HCT116 (cell line): Measurements from ENCODE around the gene ANGPTL3. TPM values are rescaled to one million over a fixed set of nuclear protein-coding genes. Genes with fewer than 3 reads are reported as not detected.

ENCODE experiments used
- ATAC-seq: fragments of 200-7000 bp; cut with Tn5 transposase; 2 replicates; pipeline ENCODE4 v1.9.1; 2020; ENCODE audit warnings: mild to moderate bottlenecking, moderate library complexity
- BruUV-seq: library from RNA; stranded (reverse); fragments of 400-500 nt; replicated peaks from 2 replicates; lab custom pipeline; 2021; lab: Mats Ljungman, UMichigan
- CTCF ChIA-PET: fragments of 300-600 bp; sonication (Branson Sonifier 250); formaldehyde crosslinking; loops from one replicate; lab custom pipeline; 2021; ENCODE audit warnings: antibody characterized with exemption; lab: Charles Lee
- POLR2A ChIA-PET: fragments of 300-600, 350-600 bp; sonication (Branson Sonifier 250); formaldehyde crosslinking; loops from one replicate; lab custom pipeline; 2021; ENCODE audit warnings: antibody characterized with exemption; lab: Charles Lee
- RAD21 ChIA-PET, 2 experiments: fragments of 300-600 bp; sonication (Branson Sonifier 250); formaldehyde crosslinking; loops; one replicate each; lab custom pipeline; 2023; ENCODE audit warnings: low total read pairs in 2 of 2; ENCODE audit not compliant: uncharacterized antibody in 2 of 2, unreplicated experiment in 2 of 2, low non-redundant PET in 1 of 2; lab: Charles Lee
- DNase-seq: peaks from one replicate; pipeline ENCODE4 v3.0.0-alpha.2; 2010; ENCODE audit warnings: low read depth, low spot score
- H2AFZ ChIP-seq: fragments of 200-600 bp; shearing (Covaris generic), sonication (generic); 2 replicates; pipeline ENCODE4 v1.6.1; 2017; ENCODE audit warnings: low read depth, mixed run types, mixed read lengths, antibody characterized with exemption, low read length; ENCODE audit not compliant: poor library complexity, severe bottlenecking
- H3K27ac ChIP-seq: 2 replicates; pipeline ENCODE4 v1.5.1; 2012; ENCODE audit warnings: low read depth, low read length
- H3K27me3 ChIP-seq: fragments of 200-600 bp; sonication (generic); 2 replicates; pipeline ENCODE4 v1.6.1; 2016; ENCODE audit warnings: mixed run types, low read length, mixed read lengths; ENCODE audit not compliant: insufficient read depth
- H3K36me3 ChIP-seq, 2 experiments: fragments of 200-500 bp in 1 of 2; fragments of 200-600 bp in 1 of 2; sonication (Bioruptor generic) in 1 of 2; sonication (generic) in 1 of 2; 2 replicates each; pipeline versions ENCODE4 v1.5.1 to v1.6.1; 2014 to 2016; ENCODE audit warnings: low read length in 2 of 2, inconsistent platforms in 1 of 2, mixed read lengths in 1 of 2, mixed run types in 1 of 2; ENCODE audit not compliant: insufficient read depth in 2 of 2, control insufficient read depth in 1 of 2
- H3K4me1 ChIP-seq, 2 experiments: fragments of 200-600 bp in 1 of 2; sonication (generic) in 1 of 2; 2 replicates each; pipeline versions ENCODE4 v1.5.1 to v1.6.1; 2012 to 2017; ENCODE audit warnings: low read length in 2 of 2, inconsistent platforms in 1 of 2, mild to moderate bottlenecking in 1 of 2, mixed read lengths in 1 of 2, mixed run types in 1 of 2, moderate library complexity in 1 of 2; ENCODE audit not compliant: insufficient read depth in 2 of 2, control insufficient read depth in 1 of 2
- H3K4me2 ChIP-seq: fragments of 200-600 bp; sonication (generic); 2 replicates; pipeline ENCODE4 v1.6.1; 2017; ENCODE audit warnings: mixed run types, low read length, mixed read lengths
- H3K4me3 ChIP-seq, 2 experiments: fragments of 200-600 bp in 1 of 2; sonication (generic) in 1 of 2; replicated peaks in 1 of 2; 2 replicates each; pipeline ENCODE4 v1.5.1; 2011 to 2016; ENCODE audit warnings: low read length in 2 of 2, control low read depth in 1 of 2, low read depth in 1 of 2, mild to moderate bottlenecking in 1 of 2, mixed read lengths in 1 of 2, mixed run types in 1 of 2
- H3K79me2 ChIP-seq: fragments of 200-600 bp; sonication (generic); 2 replicates; pipeline ENCODE4 v1.6.1; 2017; ENCODE audit warnings: mild to moderate bottlenecking, mixed run types, low read length, moderate library complexity, mixed read lengths; ENCODE audit not compliant: insufficient read depth
- H3K9ac ChIP-seq: fragments of 200-600 bp; sonication (generic); 2 replicates; pipeline ENCODE4 v1.6.1; 2016; ENCODE audit warnings: low read length, mixed read lengths
- H3K9me2 ChIP-seq: fragments of 200-600 bp; sonication (generic), shearing (Covaris generic); 2 replicates; pipeline ENCODE4 v1.6.1; 2017; ENCODE audit warnings: mixed run types, mild to moderate bottlenecking, moderate library complexity; ENCODE audit not compliant: insufficient read depth
- H3K9me3 ChIP-seq, 2 experiments: fragments of 200-500 bp in 1 of 2; fragments of 200-600 bp in 1 of 2; sonication (Bioruptor generic) in 1 of 2; sonication (generic) in 1 of 2; 2 replicates each; pipeline ENCODE4 v1.6.1; 2014 to 2017; ENCODE audit warnings: low read length in 2 of 2, mixed read lengths in 2 of 2, inconsistent platforms in 1 of 2, low read depth in 1 of 2, mild to moderate bottlenecking in 1 of 2, mixed run types in 1 of 2, moderate library complexity in 1 of 2; ENCODE audit not compliant: control insufficient read depth in 1 of 2, insufficient read depth in 1 of 2
- H4K20me1 ChIP-seq: fragments of 200-600 bp; sonication (generic), shearing (Covaris generic); 2 replicates; pipeline ENCODE4 v1.6.1; 2017; ENCODE audit warnings: mixed run types, mild to moderate bottlenecking, moderate library complexity; ENCODE audit not compliant: insufficient read depth
- CBX3 ChIP-seq: IDR thresholded peaks from 2 replicates; pipeline ENCODE4 v1.6.1; 2012; ENCODE audit warnings: low read depth
- CEBPB ChIP-seq: IDR thresholded peaks from 2 replicates; pipeline ENCODE4 v1.6.1; 2012; ENCODE audit warnings: low read depth
- EGR1 ChIP-seq: IDR thresholded peaks from 2 replicates; pipeline ENCODE4 v1.6.1; 2012; ENCODE audit warnings: low read depth
- ELF1 ChIP-seq: IDR thresholded peaks from 2 replicates; pipeline ENCODE4 v1.6.1; 2012; ENCODE audit warnings: low read depth, borderline replicate concordance
- EZH2 ChIP-seq: fragments of 200-600 bp; sonication (generic); IDR thresholded peaks from 2 replicates; pipeline ENCODE4 v1.6.1; 2017; ENCODE audit warnings: antibody characterized with exemption, mixed run types
- FOSL1 ChIP-seq: IDR thresholded peaks from 2 replicates; pipeline ENCODE4 v1.6.1; 2012; ENCODE audit warnings: low read depth
- JUND ChIP-seq: IDR thresholded peaks from 2 replicates; pipeline ENCODE4 v1.6.1; 2012
- POLR2A ChIP-seq: IDR thresholded peaks from 2 replicates; pipeline ENCODE4 v1.7.0; 2011; ENCODE audit warnings: borderline replicate concordance; ENCODE audit not compliant: insufficient read depth, insufficient read length; ENCODE audit errors: extremely low read depth
- POLR2AphosphoS5 ChIP-seq: IDR thresholded peaks from 2 replicates; pipeline ENCODE4 v1.6.1; 2011; ENCODE audit warnings: mild to moderate bottlenecking, low read depth, low read length, moderate library complexity
- SIN3A ChIP-seq: IDR thresholded peaks from 2 replicates; pipeline ENCODE4 v1.6.1; 2012; ENCODE audit warnings: low read depth
- SRF ChIP-seq: IDR thresholded peaks from 2 replicates; pipeline ENCODE4 v1.6.1; 2012; ENCODE audit warnings: low read depth
- TCF7L2 ChIP-seq: IDR thresholded peaks from 2 replicates; pipeline ENCODE4 v1.7.0; 2011; ENCODE audit warnings: borderline replicate concordance, inconsistent platforms; ENCODE audit not compliant: insufficient read depth, insufficient read length; ENCODE audit errors: extremely low read depth
- YY1 ChIP-seq: IDR thresholded peaks from 2 replicates; pipeline ENCODE4 v1.6.1; 2011; ENCODE audit warnings: low read length, low read depth, moderate library complexity, mild to moderate bottlenecking; ENCODE audit not compliant: insufficient replicate concordance; ENCODE audit errors: extremely low read depth
- ZNF274 ChIP-seq: fragments of 200-500 bp; sonication (Bioruptor generic); IDR thresholded peaks from 2 replicates; pipeline ENCODE4 v1.6.1; 2014; ENCODE audit warnings: mild to moderate bottlenecking, low read depth, low read length, inconsistent platforms
- intact Hi-C: fragments of 100-400 bp; cut with micrococcal nuclease; formaldehyde crosslinking; loops from 2 replicates; pipeline ENCODE4 v1.10.0; 2022
- total RNA-seq: library from RNA; stranded (reverse); gene quantifications from one replicate; pipeline ENCODE4 v1.2.1, GENCODE V29; 2021; ENCODE audit not compliant: unreplicated experiment
- TF ChIP-seq, protein P1 (sequence below): IDR thresholded peaks from 2 replicates; pipeline ENCODE4 v1.6.1; 2011; ENCODE audit warnings: mild to moderate bottlenecking, low read length, moderate library complexity; ENCODE audit not compliant: insufficient replicate concordance; ENCODE audit errors: extremely low read depth
- TF ChIP-seq, protein P2 (sequence below): IDR thresholded peaks from 2 replicates; pipeline ENCODE4 v1.6.1; 2012; ENCODE audit warnings: low read depth
- TF ChIP-seq, protein P3 (sequence below): IDR thresholded peaks from 2 replicates; pipeline ENCODE4 v1.6.1; 2012
- TF ChIP-seq, protein P4 (sequence below): IDR thresholded peaks from 2 replicates; pipeline ENCODE4 v1.6.1; 2012

Gene ANGPTL3
- total RNA-seq, 1 experiment from 2014 or later, result 0.07 TPM

DNA sequence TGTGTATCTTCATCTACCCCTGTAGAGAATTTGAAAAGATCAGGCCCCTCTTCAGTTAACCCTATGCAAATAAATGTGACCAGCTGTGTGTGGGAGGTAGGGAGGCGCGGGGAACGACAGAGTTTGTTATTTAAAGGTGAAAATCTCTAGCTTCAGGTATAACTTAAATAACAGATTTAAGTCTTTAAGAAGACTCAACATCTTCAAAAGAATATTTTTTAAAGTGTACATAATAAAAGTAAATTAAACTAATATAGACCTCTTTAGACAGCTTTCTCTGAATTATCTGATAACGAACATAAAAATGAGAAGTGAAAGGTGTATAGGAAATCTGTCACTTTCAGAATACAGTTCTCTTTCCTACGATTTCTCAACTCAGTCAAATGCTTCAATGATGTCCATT is 16.0 kb downstream of the ANGPTL3 start (continued):
- TF ChIP-seq, protein P1, sequence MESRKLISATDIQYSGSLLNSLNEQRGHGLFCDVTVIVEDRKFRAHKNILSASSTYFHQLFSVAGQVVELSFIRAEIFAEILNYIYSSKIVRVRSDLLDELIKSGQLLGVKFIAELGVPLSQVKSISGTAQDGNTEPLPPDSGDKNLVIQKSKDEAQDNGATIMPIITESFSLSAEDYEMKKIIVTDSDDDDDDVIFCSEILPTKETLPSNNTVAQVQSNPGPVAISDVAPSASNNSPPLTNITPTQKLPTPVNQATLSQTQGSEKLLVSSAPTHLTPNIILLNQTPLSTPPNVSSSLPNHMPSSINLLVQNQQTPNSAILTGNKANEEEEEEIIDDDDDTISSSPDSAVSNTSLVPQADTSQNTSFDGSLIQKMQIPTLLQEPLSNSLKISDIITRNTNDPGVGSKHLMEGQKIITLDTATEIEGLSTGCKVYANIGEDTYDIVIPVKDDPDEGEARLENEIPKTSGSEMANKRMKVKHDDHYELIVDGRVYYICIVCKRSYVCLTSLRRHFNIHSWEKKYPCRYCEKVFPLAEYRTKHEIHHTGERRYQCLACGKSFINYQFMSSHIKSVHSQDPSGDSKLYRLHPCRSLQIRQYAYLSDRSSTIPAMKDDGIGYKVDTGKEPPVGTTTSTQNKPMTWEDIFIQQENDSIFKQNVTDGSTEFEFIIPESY, result no peak
- TF ChIP-seq POLR2A (no peak), FOSL1 (no peak), ELF1 (no peak), JUND (no peak), SRF (no peak)

DNA sequence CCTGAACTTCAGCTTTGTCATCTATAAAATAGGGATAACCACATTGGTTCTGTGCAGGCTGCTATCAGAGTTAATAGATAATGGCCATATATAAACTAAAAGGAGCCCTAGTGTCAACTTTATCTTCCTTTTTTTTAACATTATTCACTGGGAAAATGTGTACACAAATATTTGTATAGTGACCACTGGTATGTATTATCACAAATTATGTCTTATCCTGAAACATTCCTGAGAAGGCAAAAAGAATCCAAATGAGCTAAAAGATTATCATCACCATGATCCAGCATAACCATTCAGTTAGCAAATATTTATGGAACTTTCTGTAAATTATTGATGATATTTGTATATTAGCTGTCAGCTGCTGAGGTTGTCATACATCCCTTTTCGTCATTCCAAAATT is 16.6 kb downstream of the ANGPTL3 start:
- Histone ChIP-seq H3K9me3 (no peaks in the 10 kb centered on the region), H2AFZ (no peak overlapping the region), H4K20me1 (no peaks in the 10 kb centered on the region), H3K9me2 (no peaks in the 10 kb centered on the region), H3K27ac (no peak overlapping the region), H3K9ac (no peak overlapping the region), H3K27me3 (no peaks in the 10 kb centered on the region), H3K4me3 (no peak overlapping the region), H3K4me2 (no peak overlapping the region), H3K79me2 (no peaks in the 10 kb centered on the region), H3K4me1 (no peaks in the 10 kb centered on the region), H3K36me3 (0 out of 4 replicates have a peak, but pooled peaks cover 0 to 3% of the 10 kb centered on the region in 2 experiments)
- ATAC-seq (no peak), DNase-seq (no peak)
- TF ChIP-seq FOSL1 (no peak), POLR2AphosphoS5 (no peak), YY1 (no peak), CBX3 (no peak), SRF (no peak), TCF7L2 (no peak), ELF1 (no peak), EGR1 (no peak), JUND (no peak), POLR2A (no peak), CEBPB (no peak), ZNF274 (no peak), SIN3A (no peak), EZH2 (no peak)
- TF ChIP-seq, protein P2, sequence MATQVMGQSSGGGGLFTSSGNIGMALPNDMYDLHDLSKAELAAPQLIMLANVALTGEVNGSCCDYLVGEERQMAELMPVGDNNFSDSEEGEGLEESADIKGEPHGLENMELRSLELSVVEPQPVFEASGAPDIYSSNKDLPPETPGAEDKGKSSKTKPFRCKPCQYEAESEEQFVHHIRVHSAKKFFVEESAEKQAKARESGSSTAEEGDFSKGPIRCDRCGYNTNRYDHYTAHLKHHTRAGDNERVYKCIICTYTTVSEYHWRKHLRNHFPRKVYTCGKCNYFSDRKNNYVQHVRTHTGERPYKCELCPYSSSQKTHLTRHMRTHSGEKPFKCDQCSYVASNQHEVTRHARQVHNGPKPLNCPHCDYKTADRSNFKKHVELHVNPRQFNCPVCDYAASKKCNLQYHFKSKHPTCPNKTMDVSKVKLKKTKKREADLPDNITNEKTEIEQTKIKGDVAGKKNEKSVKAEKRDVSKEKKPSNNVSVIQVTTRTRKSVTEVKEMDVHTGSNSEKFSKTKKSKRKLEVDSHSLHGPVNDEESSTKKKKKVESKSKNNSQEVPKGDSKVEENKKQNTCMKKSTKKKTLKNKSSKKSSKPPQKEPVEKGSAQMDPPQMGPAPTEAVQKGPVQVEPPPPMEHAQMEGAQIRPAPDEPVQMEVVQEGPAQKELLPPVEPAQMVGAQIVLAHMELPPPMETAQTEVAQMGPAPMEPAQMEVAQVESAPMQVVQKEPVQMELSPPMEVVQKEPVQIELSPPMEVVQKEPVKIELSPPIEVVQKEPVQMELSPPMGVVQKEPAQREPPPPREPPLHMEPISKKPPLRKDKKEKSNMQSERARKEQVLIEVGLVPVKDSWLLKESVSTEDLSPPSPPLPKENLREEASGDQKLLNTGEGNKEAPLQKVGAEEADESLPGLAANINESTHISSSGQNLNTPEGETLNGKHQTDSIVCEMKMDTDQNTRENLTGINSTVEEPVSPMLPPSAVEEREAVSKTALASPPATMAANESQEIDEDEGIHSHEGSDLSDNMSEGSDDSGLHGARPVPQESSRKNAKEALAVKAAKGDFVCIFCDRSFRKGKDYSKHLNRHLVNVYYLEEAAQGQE, result no peak
- TF ChIP-seq, protein P1, result no peak
- TF ChIP-seq, protein P3, sequence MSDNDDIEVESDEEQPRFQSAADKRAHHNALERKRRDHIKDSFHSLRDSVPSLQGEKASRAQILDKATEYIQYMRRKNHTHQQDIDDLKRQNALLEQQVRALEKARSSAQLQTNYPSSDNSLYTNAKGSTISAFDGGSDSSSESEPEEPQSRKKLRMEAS, result no peak
- TF ChIP-seq, protein P4, sequence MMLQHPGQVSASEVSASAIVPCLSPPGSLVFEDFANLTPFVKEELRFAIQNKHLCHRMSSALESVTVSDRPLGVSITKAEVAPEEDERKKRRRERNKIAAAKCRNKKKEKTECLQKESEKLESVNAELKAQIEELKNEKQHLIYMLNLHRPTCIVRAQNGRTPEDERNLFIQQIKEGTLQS, result no peak
- CTCF ChIA-PET, result no interaction called here
- no TSS peak for BruUV-seq
- POLR2A ChIA-PET, result no interaction called here
- intact Hi-C loops, result no loop called here
- RAD21 ChIA-PET, result no interaction called here
